HepG2 (cell line): ENCODE results near the gene RBM23. TPM values are rescaled to one million over a fixed set of nuclear protein-coding genes. Genes with fewer than 3 reads are reported as not detected.

Experiments
- CCDC6 ChIP-seq: sonication (generic); formaldehyde crosslinking; IDR thresholded peaks from 2 replicates; pipeline ENCODE4 v1.8.1; 2022; ENCODE audit warnings: mild to moderate bottlenecking, missing genetic modification reagents, moderate library complexity
- ELF3 ChIP-seq: IDR thresholded peaks from 2 replicates; pipeline ENCODE4 v1.6.1; 2016; ENCODE audit warnings: missing genetic modification reagents, missing compliant biosample characterization
- FOXC1 ChIP-seq: sonication (generic); formaldehyde crosslinking; IDR thresholded peaks from 2 replicates; pipeline ENCODE4 v1.8.0; 2022; ENCODE audit warnings: mild to moderate bottlenecking, missing genetic modification reagents, borderline replicate concordance
- IKZF4 ChIP-seq: sonication (generic); formaldehyde crosslinking; IDR thresholded peaks from 2 replicates; pipeline ENCODE4 v1.5.1; 2020; ENCODE audit warnings: borderline replicate concordance, mild to moderate bottlenecking, low read depth, missing genetic modification reagents; ENCODE audit errors: not compliant biosample characterization
- KDM1A ChIP-seq: IDR thresholded peaks from 2 replicates; pipeline ENCODE4 v1.6.1; 2016; ENCODE audit warnings: missing compliant biosample characterization
- NFIC ChIP-seq: IDR thresholded peaks from 2 replicates; pipeline ENCODE4 v1.6.1; 2012; ENCODE audit warnings: mild to moderate bottlenecking, low read length, inconsistent platforms
- POLR2A ChIP-seq, 2 experiments: IDR thresholded peaks; 2 replicates each; pipeline ENCODE4 v1.6.1; 2011; ENCODE audit warnings: low read depth in 2 of 2, low read length in 2 of 2, mild to moderate bottlenecking in 1 of 2, moderate library complexity in 1 of 2; ENCODE audit not compliant: insufficient read depth in 1 of 2
- PRMT3 ChIP-seq: sonication (generic); formaldehyde crosslinking; IDR thresholded peaks from 2 replicates; pipeline ENCODE4 v1.8.1; 2022; ENCODE audit warnings: low read depth, mild to moderate bottlenecking, moderate library complexity, missing genetic modification reagents, borderline replicate concordance
- RARA ChIP-seq: IDR thresholded peaks from 2 replicates; pipeline ENCODE4 v1.6.1; 2016; ENCODE audit warnings: missing genetic modification reagents, missing compliant biosample characterization
- SIX4 ChIP-seq: sonication (generic); formaldehyde crosslinking; IDR thresholded peaks from 2 replicates; pipeline ENCODE4 v1.4.0; 2020; ENCODE audit warnings: missing genetic modification reagents
- SP1 ChIP-seq, 2 experiments: fragments of 450-650 bp in 1 of 2; sonication (generic) in 1 of 2; formaldehyde crosslinking in 1 of 2; IDR thresholded peaks; 2 replicates each; pipeline versions ENCODE4 v1.4.0 to v1.6.1; 2016 to 2020; ENCODE audit warnings: missing genetic modification reagents in 1 of 2
- TFDP2 ChIP-seq: sonication (generic); formaldehyde crosslinking; IDR thresholded peaks from 2 replicates; pipeline ENCODE4 v1.4.0; 2020; ENCODE audit warnings: missing genetic modification reagents
- ZFP82 ChIP-seq: sonication (generic); formaldehyde crosslinking; IDR thresholded peaks from 2 replicates; pipeline ENCODE4 v1.5.1; 2020; ENCODE audit warnings: mild to moderate bottlenecking, missing genetic modification reagents, borderline replicate concordance
- ZFP90 ChIP-seq: sonication (generic); formaldehyde crosslinking; IDR thresholded peaks from 2 replicates; pipeline ENCODE4 v1.8.0; 2022; ENCODE audit warnings: missing genetic modification reagents, mild to moderate bottlenecking, inconsistent platforms, borderline replicate concordance
- ZNF138 ChIP-seq: sonication (generic); formaldehyde crosslinking; IDR thresholded peaks from 2 replicates; pipeline ENCODE4 v1.5.0; 2020; ENCODE audit warnings: mild to moderate bottlenecking, low read depth, missing genetic modification reagents
- ZNF253 ChIP-seq: sonication (generic); formaldehyde crosslinking; IDR thresholded peaks from 2 replicates; pipeline ENCODE4 v1.8.0; 2022; ENCODE audit warnings: mild to moderate bottlenecking, missing genetic modification reagents, borderline replicate concordance
- ZNF547 ChIP-seq: sonication (generic); formaldehyde crosslinking; IDR thresholded peaks from 2 replicates; pipeline ENCODE4 v1.5.1; 2020; ENCODE audit warnings: mild to moderate bottlenecking, missing genetic modification reagents
- ZNF556 ChIP-seq: sonication (generic); formaldehyde crosslinking; IDR thresholded peaks from 2 replicates; pipeline ENCODE4 v1.4.0; 2020; ENCODE audit warnings: mild to moderate bottlenecking, missing genetic modification reagents, borderline replicate concordance
- ZNF788 ChIP-seq: sonication (generic); formaldehyde crosslinking; IDR thresholded peaks from 2 replicates; pipeline ENCODE4 v1.5.0; 2020; ENCODE audit warnings: mild to moderate bottlenecking, missing genetic modification reagents, borderline replicate concordance
- ZSCAN30 ChIP-seq: sonication (generic); formaldehyde crosslinking; IDR thresholded peaks from 2 replicates; pipeline ENCODE4 v1.5.0; 2020; ENCODE audit warnings: mild to moderate bottlenecking, missing genetic modification reagents
- polyA plus RNA-seq, 8 experiments: library from polyadenylated mRNA; depleted of rRNA in 3 of 8; stranded (reverse) in 7 of 8; unstranded in 1 of 8; fragments of >200 nt; fragmentation: Illumina TruSeq in 4 of 8; extraction: Trizol in 4 of 8; gene quantifications; 2 replicates each; pipeline versions ENCODE4 v1.2.1 to v1.2.3, GENCODE V29; 2011 to 2016; ENCODE audit warnings: low read depth in 4 of 8, missing spikeins in 1 of 8, mixed read lengths in 1 of 8; ENCODE audit not compliant: insufficient read depth in 1 of 8
- total RNA-seq, 5 experiments: library from RNA; depleted of rRNA; stranded (reverse); fragments of >200 nt; fragmentation: Illumina TruSeq; extraction: Trizol; gene quantifications; 2 replicates each; pipeline ENCODE4 v1.2.3, GENCODE V29; 2016; ENCODE audit warnings: low read depth in 1 of 5
- TF ChIP-seq, protein P1 (sequence below): sonication (generic); formaldehyde crosslinking; IDR thresholded peaks from 2 replicates; pipeline ENCODE4 v1.4.0; 2020; ENCODE audit warnings: missing genetic modification reagents
- TF ChIP-seq, protein P2 (sequence below): sonication (generic); formaldehyde crosslinking; IDR thresholded peaks from 2 replicates; pipeline ENCODE4 v1.8.1; 2023; ENCODE audit warnings: mild to moderate bottlenecking, inconsistent platforms, moderate library complexity, missing genetic modification reagents, borderline replicate concordance
- TF ChIP-seq, protein P3 (sequence below): sonication (generic); formaldehyde crosslinking; IDR thresholded peaks from 2 replicates; pipeline ENCODE4 v1.5.0; 2020; ENCODE audit warnings: mild to moderate bottlenecking, missing genetic modification reagents

RBM23 gene
- total and polyA plus RNA-seq, 2 of the 13 experiments (the other 11 are each of a cell fraction or from before 2014, with no cell fraction given) = 1.5 to 2.1 TPM

DNA sequence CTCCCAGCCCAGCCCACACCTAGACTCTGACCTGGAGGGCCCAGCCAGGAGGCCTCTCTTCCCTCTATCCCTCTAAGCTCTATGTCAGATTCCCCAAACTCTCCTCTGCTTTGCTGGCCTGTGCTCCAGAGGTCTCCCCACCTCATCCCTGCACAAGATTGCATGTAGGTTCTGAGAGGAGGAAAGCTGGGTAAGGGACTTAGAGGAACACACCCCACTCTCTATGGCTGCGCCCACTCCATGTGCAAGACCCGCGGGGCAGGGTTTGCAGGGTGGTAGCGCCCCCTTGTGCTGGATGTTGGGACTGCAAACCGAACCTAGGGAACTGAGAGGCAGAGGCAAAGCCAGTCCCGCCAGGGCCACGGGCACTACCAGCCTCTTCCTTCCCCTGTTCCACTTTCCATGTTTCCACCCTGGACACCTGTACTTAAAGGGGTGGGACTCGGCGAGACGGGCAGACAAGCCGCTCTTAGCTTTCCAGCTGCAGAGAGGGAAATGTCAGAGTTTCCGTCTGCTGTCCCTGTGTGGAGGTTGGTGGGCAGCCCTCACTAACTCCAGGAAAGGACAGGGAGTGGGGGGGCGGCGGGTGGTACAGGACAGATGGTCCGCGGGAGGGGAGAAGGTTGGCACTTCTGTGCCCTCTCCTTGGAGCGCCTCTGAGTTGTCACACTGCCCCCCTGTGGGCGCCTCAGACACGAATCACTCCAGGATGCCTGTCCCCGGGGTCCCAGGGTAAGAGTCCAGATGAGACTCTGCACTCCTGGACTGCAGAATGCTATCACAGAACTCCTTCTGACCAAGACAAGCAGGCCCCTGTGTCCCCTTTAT is 65.8 kb downstream of the RBM23 start (continued):
- TF ChIP-seq, protein P1, sequence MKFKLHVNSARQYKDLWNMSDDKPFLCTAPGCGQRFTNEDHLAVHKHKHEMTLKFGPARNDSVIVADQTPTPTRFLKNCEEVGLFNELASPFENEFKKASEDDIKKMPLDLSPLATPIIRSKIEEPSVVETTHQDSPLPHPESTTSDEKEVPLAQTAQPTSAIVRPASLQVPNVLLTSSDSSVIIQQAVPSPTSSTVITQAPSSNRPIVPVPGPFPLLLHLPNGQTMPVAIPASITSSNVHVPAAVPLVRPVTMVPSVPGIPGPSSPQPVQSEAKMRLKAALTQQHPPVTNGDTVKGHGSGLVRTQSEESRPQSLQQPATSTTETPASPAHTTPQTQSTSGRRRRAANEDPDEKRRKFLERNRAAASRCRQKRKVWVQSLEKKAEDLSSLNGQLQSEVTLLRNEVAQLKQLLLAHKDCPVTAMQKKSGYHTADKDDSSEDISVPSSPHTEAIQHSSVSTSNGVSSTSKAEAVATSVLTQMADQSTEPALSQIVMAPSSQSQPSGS (CRISPR knock-in tag) = peak; percentile 85; the same call in 1 of the 2 replicates
- TF ChIP-seq ZSCAN30 (CRISPR knock-in tag) = no peak
- peak; percentile 76; the same call in 1 of the 2 replicates for TF ChIP-seq ZNF788 (CRISPR knock-in tag)
- peak; percentile 52; the same call in 1 of the 2 replicates for TF ChIP-seq ZNF253 (CRISPR knock-in tag)
- TF ChIP-seq FOXC1 (CRISPR knock-in tag) = peak; percentile 99
- TF ChIP-seq, protein P2, sequence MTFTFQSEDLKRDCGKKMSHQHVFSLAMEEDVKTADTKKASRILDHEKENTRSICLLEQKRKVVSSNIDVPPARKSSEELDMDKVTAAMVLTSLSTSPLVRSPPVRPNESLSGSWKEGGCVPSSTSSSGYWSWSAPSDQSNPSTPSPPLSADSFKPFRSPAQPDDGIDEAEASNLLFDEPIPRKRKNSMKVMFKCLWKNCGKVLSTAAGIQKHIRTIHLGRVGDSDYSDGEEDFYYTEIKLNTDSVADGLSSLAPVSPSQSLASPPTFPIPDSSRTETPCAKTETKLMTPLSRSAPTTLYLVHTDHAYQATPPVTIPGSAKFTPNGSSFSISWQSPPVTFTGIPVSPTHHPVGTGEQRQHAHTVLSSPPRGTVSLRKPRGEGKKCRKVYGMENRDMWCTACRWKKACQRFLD (CRISPR knock-in tag) = peak; percentile 87
- no peak for TF ChIP-seq SP1 (IDR thresholded peaks at IDR 0.05)
- peak; percentile 39; the same call in 1 of the 2 replicates for TF ChIP-seq SP1 (CRISPR knock-in tag; IDR thresholded peaks at IDR 0.05)
- peak; percentile 86 for TF ChIP-seq IKZF4
- peak; percentile 76 for TF ChIP-seq TFDP2 (CRISPR knock-in tag)
- no peak for TF ChIP-seq ZNF138 (CRISPR knock-in tag)
- peak; percentile 60; the same call in 1 of the 2 replicates for TF ChIP-seq ELF3
- TF ChIP-seq ZFP90 (CRISPR knock-in tag) = peak; percentile 94
- TF ChIP-seq ZNF547 (CRISPR knock-in tag) = peak; percentile 92
- TF ChIP-seq, protein P3, sequence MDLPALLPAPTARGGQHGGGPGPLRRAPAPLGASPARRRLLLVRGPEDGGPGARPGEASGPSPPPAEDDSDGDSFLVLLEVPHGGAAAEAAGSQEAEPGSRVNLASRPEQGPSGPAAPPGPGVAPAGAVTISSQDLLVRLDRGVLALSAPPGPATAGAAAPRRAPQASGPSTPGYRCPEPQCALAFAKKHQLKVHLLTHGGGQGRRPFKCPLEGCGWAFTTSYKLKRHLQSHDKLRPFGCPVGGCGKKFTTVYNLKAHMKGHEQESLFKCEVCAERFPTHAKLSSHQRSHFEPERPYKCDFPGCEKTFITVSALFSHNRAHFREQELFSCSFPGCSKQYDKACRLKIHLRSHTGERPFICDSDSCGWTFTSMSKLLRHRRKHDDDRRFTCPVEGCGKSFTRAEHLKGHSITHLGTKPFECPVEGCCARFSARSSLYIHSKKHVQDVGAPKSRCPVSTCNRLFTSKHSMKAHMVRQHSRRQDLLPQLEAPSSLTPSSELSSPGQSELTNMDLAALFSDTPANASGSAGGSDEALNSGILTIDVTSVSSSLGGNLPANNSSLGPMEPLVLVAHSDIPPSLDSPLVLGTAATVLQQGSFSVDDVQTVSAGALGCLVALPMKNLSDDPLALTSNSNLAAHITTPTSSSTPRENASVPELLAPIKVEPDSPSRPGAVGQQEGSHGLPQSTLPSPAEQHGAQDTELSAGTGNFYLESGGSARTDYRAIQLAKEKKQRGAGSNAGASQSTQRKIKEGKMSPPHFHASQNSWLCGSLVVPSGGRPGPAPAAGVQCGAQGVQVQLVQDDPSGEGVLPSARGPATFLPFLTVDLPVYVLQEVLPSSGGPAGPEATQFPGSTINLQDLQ = peak; percentile 60; the same call in 1 of the 2 replicates
- peak; percentile 15; the same call in 1 of the 2 replicates for TF ChIP-seq KDM1A
- peak; percentile 67 for TF ChIP-seq CCDC6 (CRISPR knock-in tag)
- TF ChIP-seq ZNF556 = peak; percentile 95
- no peak for TF ChIP-seq NFIC
- no peak for TF ChIP-seq ZFP82 (CRISPR knock-in tag)
- TF ChIP-seq PRMT3 (CRISPR knock-in tag) = no peak; the same call in 1 of the 2 replicates
- peak; percentile 35 for TF ChIP-seq RARA (CRISPR knock-in tag)
- TF ChIP-seq POLR2A (IDR thresholded peaks at IDR 0.05; ENCODE audit: insufficient read depth in 1 of 2, low read depth in 2 of 2, low read length in 2 of 2) = no peak
- TF ChIP-seq SIX4 (CRISPR knock-in tag) = no peak
